ENCODE measurements around the gene AFF3.

Gene AFF3

GRCh38 chr2:100017633-100018032 lies 124.8 kb downstream of the AFF3 start:
- no peak overlapping the region for H3K27ac ChIP-seq
- H3K36me3 ChIP-seq = peaks cover 12% of the 10 kb centered on the region; the same call in 1 of the 2 replicates
- peaks cover 18% of the 10 kb centered on the region for H3K4me1 ChIP-seq
- H4K20me1 ChIP-seq = peaks cover 63% of the 10 kb centered on the region; the same call in 1 of the 2 replicates
- no peaks in the 10 kb centered on the region; the same call in 1 of the 2 replicates for H3K27me3 ChIP-seq
- H3K9me3 ChIP-seq = no peaks in the 10 kb centered on the region; the same call in 1 of the 2 replicates
- H3K4me2 ChIP-seq = no peak overlapping the region
- no peak for TF ChIP-seq Cebpa-rat (IDR thresholded peaks at IDR 0.05)
- no peak overlapping the region for H3K4me3 ChIP-seq
- H3K9ac ChIP-seq = no peak overlapping the region

- peaks cover 12% of the 10 kb centered on the region; the same call in 1 of the 2 replicates for H3K36me3 ChIP-seq
- TF ChIP-seq Cebpa-rat (IDR thresholded peaks at IDR 0.05) = no peak
- H4K20me1 ChIP-seq = peaks cover 64% of the 10 kb centered on the region; the same call in 1 of the 2 replicates
- no peaks in the 10 kb centered on the region; the same call in 1 of the 2 replicates for H3K27me3 ChIP-seq
- H3K4me1 ChIP-seq = peaks cover 9% of the 10 kb centered on the region
- H3K4me3 ChIP-seq = no peak overlapping the region
- H3K4me2 ChIP-seq = no peak overlapping the region
- no peak overlapping the region for H3K27ac ChIP-seq
- no peak overlapping the region for H3K9ac ChIP-seq
- H3K9me3 ChIP-seq = no peaks in the 10 kb centered on the region; the same call in 1 of the 2 replicates
Measured at GRCh38 chr2:100016756-100017155, 125.6 kb downstream of the AFF3 start.

DNA sequence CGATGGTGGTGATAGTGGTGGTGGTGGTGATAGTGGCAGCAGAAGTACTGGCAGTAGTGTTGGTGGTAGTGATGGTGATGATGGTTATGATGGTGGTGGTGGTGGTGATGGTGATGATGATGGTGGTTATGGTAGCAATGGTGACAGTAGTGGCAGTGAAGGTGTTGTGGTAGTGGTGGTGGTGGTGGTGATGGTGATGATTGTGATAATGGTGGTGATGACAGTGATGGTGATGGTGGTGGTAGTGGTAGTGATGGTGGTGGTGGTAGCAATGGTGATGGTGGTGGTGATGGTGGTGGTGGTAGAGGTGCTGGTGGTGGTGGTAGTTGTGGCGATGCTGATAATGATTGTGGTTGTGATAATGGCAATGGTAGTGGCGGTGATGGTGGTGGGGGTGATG lies 126.5 kb downstream of the AFF3 start:
- no peak overlapping the region for H3K9ac ChIP-seq
- H3K27ac ChIP-seq = no peak overlapping the region
- H3K4me1 ChIP-seq = peaks cover under 1% of the 10 kb centered on the region; the same call in 1 of the 2 replicates

DNA sequence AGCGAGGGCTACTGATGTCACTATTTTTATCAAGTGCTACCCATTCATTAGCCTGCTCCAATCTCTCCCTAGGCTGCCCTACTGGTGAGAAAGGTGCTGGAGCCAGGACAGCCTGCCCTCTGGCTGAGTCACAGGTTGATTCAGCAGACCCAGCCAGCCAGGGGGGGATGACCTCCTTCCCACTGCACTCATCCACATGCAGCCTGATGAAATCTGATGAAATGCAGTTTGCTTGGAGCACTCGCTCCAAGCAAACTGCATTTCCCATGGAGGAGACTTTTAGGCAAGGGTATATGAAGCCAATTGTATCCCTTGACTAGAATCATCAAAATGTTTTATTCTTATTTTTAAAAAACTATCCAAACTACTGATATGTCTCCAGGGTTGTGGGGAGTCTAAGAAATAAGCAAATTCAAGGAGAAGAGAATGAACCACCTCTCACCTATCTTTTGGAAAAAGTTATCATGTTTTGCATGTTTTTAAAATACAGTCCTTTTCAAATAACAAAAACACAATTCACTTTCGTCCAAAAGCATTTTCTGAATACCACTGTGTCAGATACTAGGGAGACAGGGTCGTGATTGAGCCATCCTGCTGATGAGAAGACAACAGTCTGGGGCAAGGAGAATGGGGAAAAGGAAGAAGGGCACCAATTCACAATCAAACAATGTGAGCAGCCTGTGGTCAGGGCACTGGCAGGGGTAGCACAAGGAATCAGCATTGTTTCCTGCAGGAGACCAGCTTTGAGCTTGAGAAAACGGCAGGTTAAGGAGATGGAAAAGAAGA lies 128.3 kb downstream of the AFF3 start:
- Histone ChIP-seq H3K27ac (no peak overlapping the region), H4K20me1 (peaks cover 49% of the 10 kb centered on the region; the same call in 1 of the 2 replicates), H3K4me2 (no peak overlapping the region), H3K27me3 (no peaks in the 10 kb centered on the region), H3K36me3 (peaks cover 16% of the 10 kb centered on the region; the same call in 1 of the 2 replicates), H3K4me3 (no peak overlapping the region), H3K9ac (no peak overlapping the region), H3K4me1 (peaks cover 11% of the 10 kb centered on the region), H3K9me3 (no peaks in the 10 kb centered on the region; the same call in 1 of the 2 replicates)
- no peak for TF ChIP-seq Cebpa-rat (IDR thresholded peaks at IDR 0.05)

More for the DNA sequence above, 126.5 kb downstream of the AFF3 start:
- H3K9me3 ChIP-seq = no peaks in the 10 kb centered on the region; the same call in 1 of the 2 replicates
- peaks cover 64% of the 10 kb centered on the region; the same call in 1 of the 2 replicates for H4K20me1 ChIP-seq
- no peak overlapping the region for H3K4me2 ChIP-seq
- no peak for TF ChIP-seq Cebpa-rat (IDR thresholded peaks at IDR 0.05)
- peaks cover 16% of the 10 kb centered on the region; the same call in 1 of the 2 replicates for H3K36me3 ChIP-seq
- H3K27me3 ChIP-seq = no peaks in the 10 kb centered on the region; the same call in 1 of the 2 replicates
- H3K4me3 ChIP-seq = no peak overlapping the region

DNA sequence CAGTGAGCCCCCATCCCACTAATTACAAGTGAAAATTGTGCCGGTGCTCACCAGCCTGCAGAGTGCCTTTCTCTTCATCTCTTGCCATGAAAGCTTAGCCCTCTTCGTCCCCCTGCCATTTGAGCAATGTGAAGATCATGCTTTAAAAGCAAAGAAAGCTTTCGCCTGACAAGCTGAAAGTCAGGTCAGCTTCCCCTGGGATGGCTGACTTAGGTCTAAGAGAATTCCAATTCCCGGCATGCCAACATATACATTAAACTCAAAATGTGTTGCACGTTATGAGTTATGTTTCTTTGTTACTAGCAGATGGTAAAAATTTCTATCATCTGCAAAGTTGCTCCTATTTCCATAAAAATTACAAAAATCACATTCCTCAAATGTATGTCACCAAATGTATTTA lies 129.8 kb downstream of the AFF3 start:
- H3K4me1 ChIP-seq = peaks cover 13% of the 10 kb centered on the region
- H4K20me1 ChIP-seq = peaks cover 40% of the 10 kb centered on the region; the same call in 1 of the 2 replicates
- H3K4me2 ChIP-seq = no peak overlapping the region
- no peaks in the 10 kb centered on the region for H3K27me3 ChIP-seq
- no peak for TF ChIP-seq Cebpa-rat (IDR thresholded peaks at IDR 0.05)
- no peak overlapping the region for H3K27ac ChIP-seq
- no peak overlapping the region for H3K9ac ChIP-seq
- H3K36me3 ChIP-seq = peaks cover 30% of the 10 kb centered on the region
- H3K9me3 ChIP-seq = no peaks in the 10 kb centered on the region; the same call in 1 of the 2 replicates
- H3K4me3 ChIP-seq = no peak overlapping the region

GRCh38 chr2:100011272-100011731 lies 131.1 kb downstream of the AFF3 start:
- no peak for TF ChIP-seq Cebpa-rat (IDR thresholded peaks at IDR 0.05)
- H3K36me3 ChIP-seq = peaks cover 34% of the 10 kb centered on the region
- H3K4me3 ChIP-seq = no peak overlapping the region
- no peak overlapping the region for H3K9ac ChIP-seq
- peaks cover 40% of the 10 kb centered on the region; the same call in 1 of the 2 replicates for H4K20me1 ChIP-seq
- no peaks in the 10 kb centered on the region for H3K27me3 ChIP-seq
- H3K9me3 ChIP-seq = no peaks in the 10 kb centered on the region; the same call in 1 of the 2 replicates
- peaks cover 13% of the 10 kb centered on the region for H3K4me1 ChIP-seq
- H3K27ac ChIP-seq = no peak overlapping the region
- H3K4me2 ChIP-seq = no peak overlapping the region

DNA sequence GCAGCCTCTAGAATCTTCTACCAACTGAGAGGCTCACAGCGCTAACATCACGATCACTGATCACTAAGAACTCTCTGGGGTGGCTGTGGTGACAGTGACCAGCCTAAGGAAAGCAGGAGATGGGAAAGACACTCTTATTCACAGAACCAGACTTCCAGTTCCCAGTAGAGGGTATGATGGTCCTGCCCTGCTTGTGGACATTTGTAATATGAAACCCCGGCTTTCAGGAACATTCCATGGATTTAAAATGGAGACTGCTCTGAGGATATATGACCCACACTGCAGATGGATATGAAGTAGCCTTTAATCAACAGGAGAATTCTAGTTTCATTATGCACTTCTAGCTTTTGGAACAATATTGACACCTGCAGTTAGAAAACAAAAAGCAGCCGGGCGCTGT lies 131.8 kb downstream of the AFF3 start:
- H3K9ac ChIP-seq = no peak overlapping the region
- no peak overlapping the region for H3K4me3 ChIP-seq
- H3K27ac ChIP-seq = no peak overlapping the region
- peaks cover 32% of the 10 kb centered on the region for H3K36me3 ChIP-seq
- no peaks in the 10 kb centered on the region for H3K9me3 ChIP-seq
- no peaks in the 10 kb centered on the region for H3K27me3 ChIP-seq
- H3K4me1 ChIP-seq = peaks cover 13% of the 10 kb centered on the region
- TF ChIP-seq Cebpa-rat (IDR thresholded peaks at IDR 0.05) = no peak
- H4K20me1 ChIP-seq = peaks cover 39% of the 10 kb centered on the region; the same call in 1 of the 2 replicates
- no peak overlapping the region for H3K4me2 ChIP-seq

GRCh38 chr2:100009743-100010142 lies 132.6 kb downstream of the AFF3 start:
- Histone ChIP-seq H4K20me1 (peaks cover 31% of the 10 kb centered on the region; the same call in 1 of the 2 replicates), H3K9ac (no peak overlapping the region), H3K4me3 (no peak overlapping the region), H3K36me3 (peaks cover 32% of the 10 kb centered on the region), H3K9me3 (no peaks in the 10 kb centered on the region), H3K4me2 (peak overlapping the region; percentile 51), H3K27ac (no peak overlapping the region), H3K4me1 (peaks cover 13% of the 10 kb centered on the region), H3K27me3 (no peaks in the 10 kb centered on the region)
- no peak for TF ChIP-seq Cebpa-rat (IDR thresholded peaks at IDR 0.05)

- Histone ChIP-seq H3K36me3 (peaks cover 32% of the 10 kb centered on the region), H3K27me3 (no peaks in the 10 kb centered on the region), H3K4me1 (peaks cover 13% of the 10 kb centered on the region), H3K9ac (no peak overlapping the region), H3K4me2 (peak overlapping the region; percentile 51), H4K20me1 (peaks cover 23% of the 10 kb centered on the region; the same call in 1 of the 2 replicates), H3K9me3 (no peaks in the 10 kb centered on the region), H3K4me3 (no peak overlapping the region), H3K27ac (no peak overlapping the region)
- TF ChIP-seq Cebpa-rat (IDR thresholded peaks at IDR 0.05) = no peak
Measured at GRCh38 chr2:100008956-100009355, 133.4 kb downstream of the AFF3 start.

DNA sequence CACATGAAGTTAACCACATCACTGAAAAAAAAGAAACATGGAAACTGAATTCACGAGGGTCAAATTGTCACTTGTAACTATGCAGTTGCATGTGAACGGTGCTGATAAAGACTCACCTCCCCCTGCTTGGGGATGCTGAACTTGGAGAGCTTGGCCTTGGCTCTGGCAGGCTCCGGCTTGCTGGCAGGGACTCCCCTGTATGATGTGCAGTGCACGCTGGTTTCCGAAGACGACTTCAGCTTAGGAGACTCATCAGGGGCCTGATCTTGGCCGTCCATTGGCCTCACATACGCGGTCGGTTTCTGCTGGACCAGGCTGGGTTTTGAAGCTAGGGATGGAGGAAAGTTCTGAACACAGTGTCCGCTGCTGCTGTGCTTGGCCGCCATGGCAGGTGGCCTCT lies 135.9 kb downstream of the AFF3 start:
- H4K20me1 ChIP-seq = peaks cover under 1% of the 10 kb centered on the region; the same call in 1 of the 2 replicates
- H3K4me3 ChIP-seq = no peak overlapping the region
- no peak overlapping the region for H3K9ac ChIP-seq
- TF ChIP-seq Cebpa-rat (IDR thresholded peaks at IDR 0.05) = no peak
- no peak overlapping the region for H3K27ac ChIP-seq
- peaks cover 36% of the 10 kb centered on the region for H3K36me3 ChIP-seq
- peaks cover 13% of the 10 kb centered on the region for H3K4me1 ChIP-seq
- no peak overlapping the region for H3K4me2 ChIP-seq
- H3K27me3 ChIP-seq = no peaks in the 10 kb centered on the region
- no peaks in the 10 kb centered on the region for H3K9me3 ChIP-seq

Data from BLaER1 (cell line).